Endodermal cell (in vitro differentiated cells): ENCODE measurements around the gene ANGEL1. TPM values are rescaled to one million over a fixed set of nuclear protein-coding genes. Genes with fewer than 3 reads are reported as not detected.

ENCODE experiments used
- DNase-seq: peaks from one replicate; pipeline ENCODE4 v3.0.0-alpha.2; 2017
- H3K27ac ChIP-seq: 2 replicates; pipeline ENCODE4 v1.5.1; 2013; ENCODE audit warnings: mild to moderate bottlenecking, low read depth, low read length, moderate library complexity
- H3K27me3 ChIP-seq: 2 replicates; pipeline ENCODE4 v1.6.1; 2013; ENCODE audit warnings: mild to moderate bottlenecking, low read length, moderate library complexity; ENCODE audit not compliant: insufficient read depth, control insufficient read depth, poor library complexity, severe bottlenecking
- H3K36me3 ChIP-seq: 2 replicates; pipeline ENCODE4 v1.7.0; 2013; ENCODE audit warnings: mild to moderate bottlenecking, low read length, moderate library complexity; ENCODE audit not compliant: control insufficient read depth, insufficient read depth
- H3K4me1 ChIP-seq: one replicate; pipeline ENCODE4 v1.7.0; 2013; ENCODE audit warnings: low read length; ENCODE audit not compliant: control insufficient read depth, insufficient read depth
- H3K4me3 ChIP-seq: 2 replicates; pipeline ENCODE4 v1.5.1; 2013; ENCODE audit warnings: mild to moderate bottlenecking, low read length, moderate library complexity
- H3K9ac ChIP-seq: 2 replicates; pipeline ENCODE4 v1.6.1; 2013; ENCODE audit warnings: mild to moderate bottlenecking, low read length, moderate library complexity; ENCODE audit not compliant: poor library complexity, severe bottlenecking; ENCODE audit errors: extremely low read depth
- H3K9me3 ChIP-seq: 2 replicates; pipeline ENCODE4 v1.6.1; 2013; ENCODE audit warnings: mild to moderate bottlenecking, low read length, moderate library complexity; ENCODE audit not compliant: control insufficient read depth
- H3K27ac Mint-ChIP-seq: 2 replicates; pipeline ENCODE4 v1.8.0; 2020; ENCODE audit warnings: mixed read lengths
- H3K27me3 Mint-ChIP-seq: 2 replicates; pipeline ENCODE4 v1.8.0; 2021; ENCODE audit warnings: mild to moderate bottlenecking, mixed read lengths; ENCODE audit not compliant: insufficient read depth
- H3K36me3 Mint-ChIP-seq: 2 replicates; pipeline ENCODE4 v1.8.0; 2020; ENCODE audit warnings: low read depth, mixed read lengths
- H3K4me1 Mint-ChIP-seq: 2 replicates; pipeline ENCODE4 v1.8.0; 2020; ENCODE audit warnings: mixed read lengths
- H3K4me3 Mint-ChIP-seq: 2 replicates; pipeline ENCODE4 v1.8.0; 2020; ENCODE audit warnings: mild to moderate bottlenecking, moderate library complexity, mixed read lengths
- H3K9me3 Mint-ChIP-seq: 2 replicates; pipeline ENCODE4 v1.8.0; 2020; ENCODE audit warnings: mild to moderate bottlenecking, mixed read lengths
- CTCF ChIP-seq: fragments of 200-600 bp; sonication (generic); conservative IDR thresholded peaks from 2 replicates; pipeline ENCODE4 v1.5.0; 2021; ENCODE audit warnings: antibody characterized with exemption, mild to moderate bottlenecking
- WGBS, 2 experiments: methylation state at CpG; one replicate each; pipeline versions ENCODE4 v1.1.5 to v1.1.7; 2013; ENCODE audit warnings: missing lambda C conversion rate in 2 of 2, mixed read lengths in 1 of 2; ENCODE audit not compliant: insufficient coverage in 1 of 2, insufficient read length in 1 of 2; 5-methylcytosine and 5-hydroxymethylcytosine counted together
- total RNA-seq, 2 donors: library from RNA; stranded (reverse); fragmentation: NEBNext Ultra II Directional in 1 of 2; extraction: Animal tissue kit (Norgen Biotek cat#: 25700) in 1 of 2; gene quantifications; 2 replicates in 1 of 2; 3 replicates in 1 of 2; pipeline ENCODE4 v1.2.1, GENCODE V29; 2021

The ANGEL1 gene
- total RNA-seq, 2 donors from 2014 or later = 21.5 to 32.5 TPM

- Histone ChIP-seq H3K9me3 (no peaks in the 10 kb centered on the region), H3K4me3 (no peak overlapping the region), H3K27ac (no peak overlapping the region), H3K4me1 (peaks cover 24% of the 10 kb centered on the region), H3K27me3 (no peaks in the 10 kb centered on the region), H3K9ac (no peak overlapping the region), H3K36me3 (no peaks in the 10 kb centered on the region)
- Mint-ChIP-seq H3K4me1 (peaks cover 37% of the 10 kb centered on the region), H3K36me3 (no peaks in the 10 kb centered on the region), H3K27ac (no peak overlapping the region), H3K4me3 (no peak overlapping the region), H3K9me3 (no peaks in the 10 kb centered on the region), H3K27me3 (no peaks in the 10 kb centered on the region)
- 88 to 93% methylated on average over 1 of the region's 1 CpG for WGBS, 2 experiments
- TF ChIP-seq CTCF = no peak
- no peak for DNase-seq
These were observed 19.9 kb upstream of the ANGEL1 start for GRCh38 chr14:76832503-76832988.

GRCh38 chr14:76830556-76830955 lies 17.9 kb upstream of the ANGEL1 start:
- no peak for DNase-seq
- no peak overlapping the region for H3K4me3 ChIP-seq
- Mint-ChIP-seq H3K4me3 (no peak overlapping the region), H3K27ac (no peak overlapping the region), H3K9me3 (no peaks in the 10 kb centered on the region), H3K36me3 (no peaks in the 10 kb centered on the region), H3K27me3 (no peaks in the 10 kb centered on the region), H3K4me1 (peaks cover 33% of the 10 kb centered on the region)
- TF ChIP-seq CTCF = no peak
- H3K27me3 ChIP-seq = no peaks in the 10 kb centered on the region
- no peaks in the 10 kb centered on the region for H3K36me3 ChIP-seq
- WGBS, 2 experiments = 89 to 95% methylated on average over 4 of the region's 4 CpGs
- peaks cover 24% of the 10 kb centered on the region for H3K4me1 ChIP-seq
- no peak overlapping the region for H3K9ac ChIP-seq
- no peak overlapping the region for H3K27ac ChIP-seq
- H3K9me3 ChIP-seq = no peaks in the 10 kb centered on the region

GRCh38 chr14:76829650-76830421 lies 17.2 kb upstream of the ANGEL1 start:
- Mint-ChIP-seq H3K9me3 (no peaks in the 10 kb centered on the region), H3K4me3 (no peak overlapping the region), H3K4me1 (peaks cover 33% of the 10 kb centered on the region), H3K27ac (no peak overlapping the region), H3K27me3 (peaks cover 2% of the 10 kb centered on the region), H3K36me3 (no peaks in the 10 kb centered on the region)
- DNase-seq = no peak
- WGBS, 2 experiments = 61 to 81% methylated on average over 2 to 7 of the region's 7 CpGs
- no peak for TF ChIP-seq CTCF
- Histone ChIP-seq H3K9me3 (no peaks in the 10 kb centered on the region), H3K27me3 (no peaks in the 10 kb centered on the region), H3K4me1 (peaks cover 24% of the 10 kb centered on the region), H3K27ac (peak overlapping the region; percentile 83), H3K4me3 (peak overlapping the region; percentile 25), H3K36me3 (no peaks in the 10 kb centered on the region), H3K9ac (no peak overlapping the region)
